WTC11 (cell line): ENCODE measurements around the gene PTPRCAP.
"Not testable (repeated sequence)": the region's sequence is repeated elsewhere in the genome, so short reads cannot be mapped to it uniquely, and the experiment has no call there.

ENCODE experiments used
- ATF1 ChIP-seq: sonication (generic); formaldehyde crosslinking; IDR thresholded peaks from 2 replicates; pipeline ENCODE4 v1.8.1; 2023; ENCODE audit warnings: mild to moderate bottlenecking, moderate library complexity, missing genetic modification reagents
- CREM ChIP-seq: sonication (generic); formaldehyde crosslinking; IDR thresholded peaks from 2 replicates; pipeline ENCODE4 v1.8.1; 2022; ENCODE audit warnings: mild to moderate bottlenecking, missing genetic modification reagents, moderate library complexity
- ETV6 ChIP-seq: sonication (generic); formaldehyde crosslinking; IDR thresholded peaks from 2 replicates; pipeline ENCODE4 v1.8.1; 2022; ENCODE audit warnings: mild to moderate bottlenecking, missing genetic modification reagents
- GTF2I ChIP-seq: fragments of 250-450 bp; sonication (Bioruptor Pico); conservative IDR thresholded peaks from 2 replicates; pipeline ENCODE4 v1.4.0; 2021; ENCODE audit warnings: mild to moderate bottlenecking
- IRF2 ChIP-seq: sonication (generic); formaldehyde crosslinking; IDR thresholded peaks from 2 replicates; pipeline ENCODE4 v1.8.0; 2022; ENCODE audit warnings: low read depth, missing genetic modification reagents, borderline replicate concordance
- JUN ChIP-seq: sonication (generic); formaldehyde crosslinking; IDR thresholded peaks from 2 replicates; pipeline ENCODE4 v1.8.0; 2023; ENCODE audit warnings: mild to moderate bottlenecking, missing genetic modification reagents
- SP1 ChIP-seq: sonication (generic); formaldehyde crosslinking; conservative IDR thresholded peaks from 2 replicates; pipeline ENCODE4 v1.8.1; 2022; ENCODE audit warnings: missing genetic modification reagents
- ZNF671 ChIP-seq: fragments of 250-450 bp; sonication (Bioruptor Pico); IDR thresholded peaks from 2 replicates; pipeline ENCODE4 v1.8.0; 2021; ENCODE audit warnings: mild to moderate bottlenecking
- TF ChIP-seq, protein P1 (sequence below): fragments of 200-600 bp; IDR thresholded peaks from 2 replicates; pipeline ENCODE4 v1.8.0; 2022; ENCODE audit warnings: antibody characterized with exemption
- TF ChIP-seq, protein P2 (sequence below): sonication (generic); formaldehyde crosslinking; IDR thresholded peaks from 2 replicates; pipeline ENCODE4 v1.8.1; 2023; ENCODE audit warnings: mild to moderate bottlenecking, missing genetic modification reagents
- TF ChIP-seq, protein P3 (sequence below): sonication (generic); formaldehyde crosslinking; IDR thresholded peaks from 2 replicates; pipeline ENCODE4 v1.8.1; 2022; ENCODE audit warnings: missing genetic modification reagents, borderline replicate concordance
- TF ChIP-seq, protein P4 (sequence below): sonication (generic); formaldehyde crosslinking; IDR thresholded peaks from 2 replicates; pipeline ENCODE4 v1.8.0; 2023; ENCODE audit warnings: missing genetic modification reagents, mild to moderate bottlenecking, borderline replicate concordance

DNA sequence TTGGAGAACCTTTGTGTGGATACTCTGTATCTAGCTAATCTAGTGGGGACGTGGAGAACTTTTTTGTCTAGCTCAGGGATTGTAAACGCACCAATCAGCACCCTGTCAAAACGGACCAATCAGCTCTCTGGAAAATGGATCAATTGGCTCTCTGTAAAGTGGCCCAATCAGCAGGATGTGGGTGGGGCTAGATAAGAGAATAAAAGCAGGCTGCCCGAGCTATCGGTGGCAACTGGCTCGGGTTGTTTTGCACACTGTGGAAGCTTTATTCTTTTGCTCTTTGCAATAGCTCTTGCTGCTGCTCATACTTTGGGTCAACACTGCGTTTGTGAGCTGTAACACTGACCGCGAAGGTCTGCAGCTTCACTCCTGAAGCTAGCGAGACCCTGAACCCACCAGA, 39.2 kb upstream of the PTPRCAP start:
- TF ChIP-seq SP1; ETV6 (CRISPR knock-in tag); ZNF671 (CRISPR knock-in tag); GTF2I (CRISPR knock-in tag); JUN (CRISPR knock-in tag); IRF2 (CRISPR knock-in tag); ATF1; CREM (CRISPR knock-in tag): not testable (repeated sequence)
- TF ChIP-seq, protein P1, sequence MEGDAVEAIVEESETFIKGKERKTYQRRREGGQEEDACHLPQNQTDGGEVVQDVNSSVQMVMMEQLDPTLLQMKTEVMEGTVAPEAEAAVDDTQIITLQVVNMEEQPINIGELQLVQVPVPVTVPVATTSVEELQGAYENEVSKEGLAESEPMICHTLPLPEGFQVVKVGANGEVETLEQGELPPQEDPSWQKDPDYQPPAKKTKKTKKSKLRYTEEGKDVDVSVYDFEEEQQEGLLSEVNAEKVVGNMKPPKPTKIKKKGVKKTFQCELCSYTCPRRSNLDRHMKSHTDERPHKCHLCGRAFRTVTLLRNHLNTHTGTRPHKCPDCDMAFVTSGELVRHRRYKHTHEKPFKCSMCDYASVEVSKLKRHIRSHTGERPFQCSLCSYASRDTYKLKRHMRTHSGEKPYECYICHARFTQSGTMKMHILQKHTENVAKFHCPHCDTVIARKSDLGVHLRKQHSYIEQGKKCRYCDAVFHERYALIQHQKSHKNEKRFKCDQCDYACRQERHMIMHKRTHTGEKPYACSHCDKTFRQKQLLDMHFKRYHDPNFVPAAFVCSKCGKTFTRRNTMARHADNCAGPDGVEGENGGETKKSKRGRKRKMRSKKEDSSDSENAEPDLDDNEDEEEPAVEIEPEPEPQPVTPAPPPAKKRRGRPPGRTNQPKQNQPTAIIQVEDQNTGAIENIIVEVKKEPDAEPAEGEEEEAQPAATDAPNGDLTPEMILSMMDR: not testable (repeated sequence)
- TF ChIP-seq, protein P2, sequence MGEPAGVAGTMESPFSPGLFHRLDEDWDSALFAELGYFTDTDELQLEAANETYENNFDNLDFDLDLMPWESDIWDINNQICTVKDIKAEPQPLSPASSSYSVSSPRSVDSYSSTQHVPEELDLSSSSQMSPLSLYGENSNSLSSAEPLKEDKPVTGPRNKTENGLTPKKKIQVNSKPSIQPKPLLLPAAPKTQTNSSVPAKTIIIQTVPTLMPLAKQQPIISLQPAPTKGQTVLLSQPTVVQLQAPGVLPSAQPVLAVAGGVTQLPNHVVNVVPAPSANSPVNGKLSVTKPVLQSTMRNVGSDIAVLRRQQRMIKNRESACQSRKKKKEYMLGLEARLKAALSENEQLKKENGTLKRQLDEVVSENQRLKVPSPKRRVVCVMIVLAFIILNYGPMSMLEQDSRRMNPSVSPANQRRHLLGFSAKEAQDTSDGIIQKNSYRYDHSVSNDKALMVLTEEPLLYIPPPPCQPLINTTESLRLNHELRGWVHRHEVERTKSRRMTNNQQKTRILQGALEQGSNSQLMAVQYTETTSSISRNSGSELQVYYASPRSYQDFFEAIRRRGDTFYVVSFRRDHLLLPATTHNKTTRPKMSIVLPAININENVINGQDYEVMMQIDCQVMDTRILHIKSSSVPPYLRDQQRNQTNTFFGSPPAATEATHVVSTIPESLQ: not testable (repeated sequence)
- TF ChIP-seq, protein P3, sequence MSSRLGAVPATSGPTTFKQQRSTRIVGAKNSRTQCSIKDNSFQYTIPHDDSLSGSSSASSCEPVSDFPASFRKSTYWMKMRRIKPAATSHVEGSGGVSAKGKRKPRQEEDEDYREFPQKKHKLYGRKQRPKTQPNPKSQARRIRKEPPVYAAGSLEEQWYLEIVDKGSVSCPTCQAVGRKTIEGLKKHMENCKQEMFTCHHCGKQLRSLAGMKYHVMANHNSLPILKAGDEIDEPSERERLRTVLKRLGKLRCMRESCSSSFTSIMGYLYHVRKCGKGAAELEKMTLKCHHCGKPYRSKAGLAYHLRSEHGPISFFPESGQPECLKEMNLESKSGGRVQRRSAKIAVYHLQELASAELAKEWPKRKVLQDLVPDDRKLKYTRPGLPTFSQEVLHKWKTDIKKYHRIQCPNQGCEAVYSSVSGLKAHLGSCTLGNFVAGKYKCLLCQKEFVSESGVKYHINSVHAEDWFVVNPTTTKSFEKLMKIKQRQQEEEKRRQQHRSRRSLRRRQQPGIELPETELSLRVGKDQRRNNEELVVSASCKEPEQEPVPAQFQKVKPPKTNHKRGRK (CRISPR knock-in tag): not testable (repeated sequence)
- TF ChIP-seq, protein P4, sequence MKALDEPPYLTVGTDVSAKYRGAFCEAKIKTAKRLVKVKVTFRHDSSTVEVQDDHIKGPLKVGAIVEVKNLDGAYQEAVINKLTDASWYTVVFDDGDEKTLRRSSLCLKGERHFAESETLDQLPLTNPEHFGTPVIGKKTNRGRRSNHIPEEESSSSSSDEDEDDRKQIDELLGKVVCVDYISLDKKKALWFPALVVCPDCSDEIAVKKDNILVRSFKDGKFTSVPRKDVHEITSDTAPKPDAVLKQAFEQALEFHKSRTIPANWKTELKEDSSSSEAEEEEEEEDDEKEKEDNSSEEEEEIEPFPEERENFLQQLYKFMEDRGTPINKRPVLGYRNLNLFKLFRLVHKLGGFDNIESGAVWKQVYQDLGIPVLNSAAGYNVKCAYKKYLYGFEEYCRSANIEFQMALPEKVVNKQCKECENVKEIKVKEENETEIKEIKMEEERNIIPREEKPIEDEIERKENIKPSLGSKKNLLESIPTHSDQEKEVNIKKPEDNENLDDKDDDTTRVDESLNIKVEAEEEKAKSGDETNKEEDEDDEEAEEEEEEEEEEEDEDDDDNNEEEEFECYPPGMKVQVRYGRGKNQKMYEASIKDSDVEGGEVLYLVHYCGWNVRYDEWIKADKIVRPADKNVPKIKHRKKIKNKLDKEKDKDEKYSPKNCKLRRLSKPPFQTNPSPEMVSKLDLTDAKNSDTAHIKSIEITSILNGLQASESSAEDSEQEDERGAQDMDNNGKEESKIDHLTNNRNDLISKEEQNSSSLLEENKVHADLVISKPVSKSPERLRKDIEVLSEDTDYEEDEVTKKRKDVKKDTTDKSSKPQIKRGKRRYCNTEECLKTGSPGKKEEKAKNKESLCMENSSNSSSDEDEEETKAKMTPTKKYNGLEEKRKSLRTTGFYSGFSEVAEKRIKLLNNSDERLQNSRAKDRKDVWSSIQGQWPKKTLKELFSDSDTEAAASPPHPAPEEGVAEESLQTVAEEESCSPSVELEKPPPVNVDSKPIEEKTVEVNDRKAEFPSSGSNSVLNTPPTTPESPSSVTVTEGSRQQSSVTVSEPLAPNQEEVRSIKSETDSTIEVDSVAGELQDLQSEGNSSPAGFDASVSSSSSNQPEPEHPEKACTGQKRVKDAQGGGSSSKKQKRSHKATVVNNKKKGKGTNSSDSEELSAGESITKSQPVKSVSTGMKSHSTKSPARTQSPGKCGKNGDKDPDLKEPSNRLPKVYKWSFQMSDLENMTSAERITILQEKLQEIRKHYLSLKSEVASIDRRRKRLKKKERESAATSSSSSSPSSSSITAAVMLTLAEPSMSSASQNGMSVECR (CRISPR knock-in tag): not testable (repeated sequence)
